GM23338 (cell line): Measurements from ENCODE around the gene THADA. TPM values are rescaled to one million over a fixed set of nuclear protein-coding genes. Genes with fewer than 3 reads are reported as not detected.
"Not testable (repeated sequence)": the region's sequence is repeated elsewhere in the genome, so short reads cannot be mapped to it uniquely, and the experiment has no call there.

Experiments used
- ATAC-seq: fragments of 200-7000 bp; cut with Tn5 transposase; 3 replicates; pipeline ENCODE4 v1.9.1; 2020
- DNase-seq: peaks from one replicate; pipeline ENCODE4 v3.0.0-alpha.2; 2015; ENCODE audit warnings: low spot score
- H2AFZ ChIP-seq: fragments of 200-600 bp; sonication (generic); 2 replicates; pipeline ENCODE4 v1.8.0; 2016; ENCODE audit warnings: antibody characterized with exemption, mild to moderate bottlenecking, moderate library complexity
- H3F3A ChIP-seq: fragments of 200-600 bp; sonication (generic); replicated peaks from 2 replicates; pipeline ENCODE4 v1.8.0; 2017; ENCODE audit warnings: antibody characterized with exemption, mixed run types, low read depth
- H3K27ac ChIP-seq: fragments of 200-600 bp; sonication (generic); 2 replicates; pipeline ENCODE4 v1.6.1; 2016; ENCODE audit warnings: low read depth
- H3K27me3 ChIP-seq: fragments of 200-600 bp; sonication (generic); 2 replicates; pipeline ENCODE4 v1.8.0; 2016; ENCODE audit warnings: mild to moderate bottlenecking, mixed run types, moderate library complexity; ENCODE audit not compliant: insufficient read depth
- H3K36me3 ChIP-seq: fragments of 200-600 bp; sonication (generic); 2 replicates; pipeline ENCODE4 v1.8.0; 2016; ENCODE audit warnings: mild to moderate bottlenecking; ENCODE audit not compliant: insufficient read depth
- H3K4me1 ChIP-seq: fragments of 200-600 bp; sonication (generic); 2 replicates; pipeline ENCODE4 v1.8.0; 2016; ENCODE audit warnings: mild to moderate bottlenecking, moderate library complexity; ENCODE audit not compliant: insufficient read depth
- H3K4me2 ChIP-seq: fragments of 200-600 bp; sonication (generic); 2 replicates; pipeline ENCODE4 v1.7.1; 2017; ENCODE audit warnings: mixed run types
- H3K4me3 ChIP-seq: fragments of 200-600 bp; sonication (generic); 2 replicates; pipeline ENCODE4 v1.6.1; 2016; ENCODE audit warnings: mixed run types
- H3K79me2 ChIP-seq: fragments of 200-600 bp; sonication (generic); replicated peaks from 2 replicates; pipeline ENCODE4 v1.8.0; 2017; ENCODE audit warnings: mild to moderate bottlenecking; ENCODE audit not compliant: insufficient read depth
- H3K9me2 ChIP-seq: fragments of 200-600 bp; sonication (generic); 2 replicates; pipeline ENCODE4 v1.8.0; 2017; ENCODE audit not compliant: insufficient read depth
- H4K20me1 ChIP-seq: fragments of 200-600 bp; sonication (generic); replicated peaks from 2 replicates; pipeline ENCODE4 v1.8.0; 2017; ENCODE audit warnings: mild to moderate bottlenecking; ENCODE audit not compliant: insufficient read depth
- H3K27ac Mint-ChIP-seq: 2 replicates; pipeline ENCODE4 v1.8.0; 2020; ENCODE audit warnings: inconsistent platforms, mild to moderate bottlenecking, moderate library complexity, mixed read lengths
- H3K27me3 Mint-ChIP-seq: 3 replicates; pipeline ENCODE4 v1.8.0; 2022; ENCODE audit warnings: low read depth, mild to moderate bottlenecking, moderate library complexity, mixed read lengths, inconsistent platforms; ENCODE audit not compliant: insufficient read depth, poor library complexity
- H3K36me3 Mint-ChIP-seq: 3 replicates; pipeline ENCODE4 v1.8.0; 2021; ENCODE audit warnings: low read depth, mild to moderate bottlenecking, inconsistent platforms, moderate library complexity, mixed read lengths
- H3K4me1 Mint-ChIP-seq: 3 replicates; pipeline ENCODE4 v1.8.0; 2020; ENCODE audit warnings: mild to moderate bottlenecking, inconsistent platforms, mixed read lengths
- H3K4me3 Mint-ChIP-seq: 3 replicates; pipeline ENCODE4 v1.8.0; 2021; ENCODE audit warnings: moderate library complexity, mild to moderate bottlenecking, inconsistent platforms, mixed read lengths
- H3K9me3 Mint-ChIP-seq: 3 replicates; pipeline ENCODE4 v1.8.0; 2020; ENCODE audit warnings: moderate library complexity, mild to moderate bottlenecking, inconsistent platforms, mixed read lengths
- CREB1 ChIP-seq: fragments of 250-450 bp; sonication (Bioruptor Pico); IDR thresholded peaks from 2 replicates; pipeline ENCODE4 v1.5.0; 2020; ENCODE audit warnings: low read depth, mild to moderate bottlenecking, moderate library complexity
- EZH2 ChIP-seq: fragments of 200-600 bp; sonication (generic); IDR thresholded peaks from one replicate; pipeline ENCODE4 v1.8.0; 2017; ENCODE audit warnings: antibody characterized with exemption, mild to moderate bottlenecking, low read depth; ENCODE audit not compliant: unreplicated experiment
- EZH2phosphoT487 ChIP-seq: fragments of 200-600 bp; sonication (generic); IDR thresholded peaks from one replicate; pipeline ENCODE4 v1.8.1; 2018; ENCODE audit warnings: antibody characterized with exemption; ENCODE audit not compliant: unreplicated experiment
- JUNB ChIP-seq: IDR thresholded peaks from one replicate; pipeline ENCODE4 v1.6.1; 2016; ENCODE audit warnings: antibody characterized with exemption; ENCODE audit not compliant: unreplicated experiment
- STAT1 ChIP-seq: IDR thresholded peaks from one replicate; pipeline ENCODE4 v1.6.1; 2016; ENCODE audit warnings: antibody characterized with exemption; ENCODE audit not compliant: unreplicated experiment
- ZNF114 ChIP-seq: fragments of 250-450 bp; sonication (Bioruptor Pico); IDR thresholded peaks from 2 replicates; pipeline ENCODE4 v1.5.0; 2020; ENCODE audit warnings: mild to moderate bottlenecking, moderate library complexity
- polyA plus RNA-seq: library from polyadenylated mRNA; unstranded; fragments of >200 nt; fragmentation: Nextera tagmentation; extraction: Ambion mirVana; gene quantifications from 2 replicates; pipeline ENCODE4 v1.2.1, GENCODE V29; 2016
- total RNA-seq: library from RNA; depleted of rRNA; stranded (reverse); fragments of >200 nt; shearing (Covaris generic); gene quantifications from 2 replicates; pipeline ENCODE4 v1.2.3, GENCODE V29; 2014
- TF ChIP-seq, protein P1 (sequence below), 2 experiments: fragments of 200-600 bp in 1 of 2; sonication (generic) in 1 of 2; conservative IDR thresholded peaks; 2 replicates each; pipeline versions ENCODE4 v1.5.1 to v1.6.1; 2016 to 2017; ENCODE audit warnings: antibody characterized with exemption in 2 of 2, low read depth in 2 of 2, mild to moderate bottlenecking in 2 of 2, moderate library complexity in 1 of 2
- TF ChIP-seq, protein P2 (sequence below): IDR thresholded peaks from 2 replicates; pipeline ENCODE4 v1.6.1; 2016; ENCODE audit warnings: antibody characterized with exemption
- TF ChIP-seq, protein P3 (sequence below): IDR thresholded peaks from one replicate; pipeline ENCODE4 v1.6.1; 2018; ENCODE audit warnings: antibody characterized with exemption; ENCODE audit not compliant: unreplicated experiment

The THADA gene
- total and polyA plus RNA-seq, 2 experiments from 2014 or later: 17.0 to 30.7 TPM

DNA sequence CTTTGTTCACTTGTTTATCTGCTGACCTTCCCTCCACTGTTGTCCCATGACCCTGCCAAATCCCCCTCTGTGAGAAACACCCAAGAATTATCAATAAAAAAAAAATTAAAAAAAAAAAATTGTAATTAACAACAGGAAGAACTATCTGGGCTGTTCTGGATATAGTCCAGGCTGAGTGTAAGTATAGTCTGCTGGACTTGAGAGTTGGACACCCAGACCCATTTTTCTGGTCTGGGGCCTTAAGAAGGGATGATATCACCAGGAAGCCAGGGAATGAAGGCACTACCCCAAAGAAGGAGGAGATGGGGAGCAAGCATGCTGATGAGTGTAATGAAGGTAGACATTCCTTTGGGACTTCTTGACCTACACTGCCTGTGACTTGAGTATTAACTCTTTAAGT is 297.3 kb downstream of the THADA start (continued):
- TF ChIP-seq, protein P1, sequence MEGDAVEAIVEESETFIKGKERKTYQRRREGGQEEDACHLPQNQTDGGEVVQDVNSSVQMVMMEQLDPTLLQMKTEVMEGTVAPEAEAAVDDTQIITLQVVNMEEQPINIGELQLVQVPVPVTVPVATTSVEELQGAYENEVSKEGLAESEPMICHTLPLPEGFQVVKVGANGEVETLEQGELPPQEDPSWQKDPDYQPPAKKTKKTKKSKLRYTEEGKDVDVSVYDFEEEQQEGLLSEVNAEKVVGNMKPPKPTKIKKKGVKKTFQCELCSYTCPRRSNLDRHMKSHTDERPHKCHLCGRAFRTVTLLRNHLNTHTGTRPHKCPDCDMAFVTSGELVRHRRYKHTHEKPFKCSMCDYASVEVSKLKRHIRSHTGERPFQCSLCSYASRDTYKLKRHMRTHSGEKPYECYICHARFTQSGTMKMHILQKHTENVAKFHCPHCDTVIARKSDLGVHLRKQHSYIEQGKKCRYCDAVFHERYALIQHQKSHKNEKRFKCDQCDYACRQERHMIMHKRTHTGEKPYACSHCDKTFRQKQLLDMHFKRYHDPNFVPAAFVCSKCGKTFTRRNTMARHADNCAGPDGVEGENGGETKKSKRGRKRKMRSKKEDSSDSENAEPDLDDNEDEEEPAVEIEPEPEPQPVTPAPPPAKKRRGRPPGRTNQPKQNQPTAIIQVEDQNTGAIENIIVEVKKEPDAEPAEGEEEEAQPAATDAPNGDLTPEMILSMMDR (conservative IDR thresholded peaks at IDR 0.05; ENCODE audit: low read depth in 2 of 2): no peak
- TF ChIP-seq EZH2phosphoT487: no peak
- TF ChIP-seq, protein P2, sequence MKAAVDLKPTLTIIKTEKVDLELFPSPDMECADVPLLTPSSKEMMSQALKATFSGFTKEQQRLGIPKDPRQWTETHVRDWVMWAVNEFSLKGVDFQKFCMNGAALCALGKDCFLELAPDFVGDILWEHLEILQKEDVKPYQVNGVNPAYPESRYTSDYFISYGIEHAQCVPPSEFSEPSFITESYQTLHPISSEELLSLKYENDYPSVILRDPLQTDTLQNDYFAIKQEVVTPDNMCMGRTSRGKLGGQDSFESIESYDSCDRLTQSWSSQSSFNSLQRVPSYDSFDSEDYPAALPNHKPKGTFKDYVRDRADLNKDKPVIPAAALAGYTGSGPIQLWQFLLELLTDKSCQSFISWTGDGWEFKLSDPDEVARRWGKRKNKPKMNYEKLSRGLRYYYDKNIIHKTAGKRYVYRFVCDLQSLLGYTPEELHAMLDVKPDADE: no peak
- no peak for TF ChIP-seq STAT1
- TF ChIP-seq JUNB: no peak
- no peak for TF ChIP-seq ZNF114 (CRISPR knock-in tag)
- TF ChIP-seq EZH2: no peak
- TF ChIP-seq, protein P3, sequence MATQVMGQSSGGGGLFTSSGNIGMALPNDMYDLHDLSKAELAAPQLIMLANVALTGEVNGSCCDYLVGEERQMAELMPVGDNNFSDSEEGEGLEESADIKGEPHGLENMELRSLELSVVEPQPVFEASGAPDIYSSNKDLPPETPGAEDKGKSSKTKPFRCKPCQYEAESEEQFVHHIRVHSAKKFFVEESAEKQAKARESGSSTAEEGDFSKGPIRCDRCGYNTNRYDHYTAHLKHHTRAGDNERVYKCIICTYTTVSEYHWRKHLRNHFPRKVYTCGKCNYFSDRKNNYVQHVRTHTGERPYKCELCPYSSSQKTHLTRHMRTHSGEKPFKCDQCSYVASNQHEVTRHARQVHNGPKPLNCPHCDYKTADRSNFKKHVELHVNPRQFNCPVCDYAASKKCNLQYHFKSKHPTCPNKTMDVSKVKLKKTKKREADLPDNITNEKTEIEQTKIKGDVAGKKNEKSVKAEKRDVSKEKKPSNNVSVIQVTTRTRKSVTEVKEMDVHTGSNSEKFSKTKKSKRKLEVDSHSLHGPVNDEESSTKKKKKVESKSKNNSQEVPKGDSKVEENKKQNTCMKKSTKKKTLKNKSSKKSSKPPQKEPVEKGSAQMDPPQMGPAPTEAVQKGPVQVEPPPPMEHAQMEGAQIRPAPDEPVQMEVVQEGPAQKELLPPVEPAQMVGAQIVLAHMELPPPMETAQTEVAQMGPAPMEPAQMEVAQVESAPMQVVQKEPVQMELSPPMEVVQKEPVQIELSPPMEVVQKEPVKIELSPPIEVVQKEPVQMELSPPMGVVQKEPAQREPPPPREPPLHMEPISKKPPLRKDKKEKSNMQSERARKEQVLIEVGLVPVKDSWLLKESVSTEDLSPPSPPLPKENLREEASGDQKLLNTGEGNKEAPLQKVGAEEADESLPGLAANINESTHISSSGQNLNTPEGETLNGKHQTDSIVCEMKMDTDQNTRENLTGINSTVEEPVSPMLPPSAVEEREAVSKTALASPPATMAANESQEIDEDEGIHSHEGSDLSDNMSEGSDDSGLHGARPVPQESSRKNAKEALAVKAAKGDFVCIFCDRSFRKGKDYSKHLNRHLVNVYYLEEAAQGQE: no peak
- no peak for TF ChIP-seq CREB1 (CRISPR knock-in tag)

DNA sequence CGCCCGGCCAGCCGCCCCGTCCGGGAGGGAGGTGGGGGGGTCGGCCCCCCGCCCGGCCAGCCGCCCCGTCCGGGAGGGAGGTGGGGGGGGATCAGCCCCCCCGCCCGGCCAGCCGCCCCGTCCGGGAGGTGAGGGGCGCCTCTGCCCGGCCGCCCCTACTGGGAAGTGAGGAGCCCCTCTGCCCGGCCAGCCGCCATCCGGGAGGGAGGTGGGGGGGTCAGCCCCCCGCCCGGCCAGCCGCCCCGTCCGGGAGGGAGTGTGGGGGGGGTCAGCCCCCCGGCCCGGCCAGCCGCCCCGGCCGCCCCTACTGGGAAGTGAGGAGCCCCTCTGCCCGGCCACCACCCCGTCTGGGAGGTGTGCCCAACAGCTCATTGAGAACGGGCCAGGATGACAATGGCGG is 298.1 kb downstream of the THADA start:
- H2AFZ ChIP-seq, H3K36me3 ChIP-seq, H3F3A ChIP-seq, H3K27me3 ChIP-seq, H3K27me3 Mint-ChIP-seq, ATAC-seq, H3K4me3 ChIP-seq, H3K4me3 Mint-ChIP-seq, H3K79me2 ChIP-seq, H3K4me1 Mint-ChIP-seq, H3K27ac ChIP-seq, H4K20me1 ChIP-seq, H3K27ac Mint-ChIP-seq, DNase-seq, H3K4me2 ChIP-seq, H3K4me1 ChIP-seq, H3K9me2 ChIP-seq: not testable (repeated sequence)
- H3K9me3 Mint-ChIP-seq: peaks cover 22% of the 10 kb centered on the region; the same call in 2 of the 3 replicates
- peaks cover 17% of the 10 kb centered on the region; the same call in 2 of the 3 replicates for H3K36me3 Mint-ChIP-seq
